ENCODE measurements around the gene HTR3C. TPM values are rescaled to one million over a fixed set of nuclear protein-coding genes. Genes with fewer than 3 reads are reported as not detected.
"Not testable (repeated sequence)": the region's sequence is repeated elsewhere in the genome, so short reads cannot be mapped to it uniquely, and the experiment has no call there.

Gene HTR3C, protein sequence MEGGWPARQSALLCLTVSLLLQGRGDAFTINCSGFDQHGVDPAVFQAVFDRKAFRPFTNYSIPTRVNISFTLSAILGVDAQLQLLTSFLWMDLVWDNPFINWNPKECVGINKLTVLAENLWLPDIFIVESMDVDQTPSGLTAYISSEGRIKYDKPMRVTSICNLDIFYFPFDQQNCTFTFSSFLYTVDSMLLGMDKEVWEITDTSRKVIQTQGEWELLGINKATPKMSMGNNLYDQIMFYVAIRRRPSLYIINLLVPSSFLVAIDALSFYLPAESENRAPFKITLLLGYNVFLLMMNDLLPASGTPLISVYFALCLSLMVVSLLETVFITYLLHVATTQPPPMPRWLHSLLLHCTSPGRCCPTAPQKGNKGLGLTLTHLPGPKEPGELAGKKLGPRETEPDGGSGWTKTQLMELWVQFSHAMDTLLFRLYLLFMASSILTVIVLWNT
- not detected in 2 replicates for total RNA-seq

DNA sequence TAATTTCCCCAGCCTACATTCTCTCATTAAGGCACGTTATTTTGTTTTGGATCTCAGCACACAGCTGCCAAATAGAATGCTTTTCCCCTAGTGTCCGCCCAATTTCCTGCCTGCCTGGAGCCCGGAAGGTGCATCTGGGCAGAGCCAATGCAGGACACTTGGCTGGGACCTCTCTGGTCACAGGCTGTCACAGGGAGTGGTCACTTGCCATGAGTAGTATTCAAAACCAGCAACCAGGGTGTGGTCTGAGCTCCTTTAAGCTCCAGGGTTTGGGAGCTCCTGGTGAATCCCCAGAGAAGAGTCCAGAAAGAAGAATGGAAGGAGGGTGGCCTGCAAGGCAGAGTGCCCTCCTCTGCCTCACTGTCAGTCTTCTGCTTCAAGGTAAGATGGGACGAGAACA is at the start of gene HTR3C:
TSS of gene HTR3C (plus strand) at position 281 of the 400 bp plus-strand sequence. CDS start at position 315, 34 bp downstream.
- no peak for DNase-seq (ENCODE audit: low read depth)

DNA sequence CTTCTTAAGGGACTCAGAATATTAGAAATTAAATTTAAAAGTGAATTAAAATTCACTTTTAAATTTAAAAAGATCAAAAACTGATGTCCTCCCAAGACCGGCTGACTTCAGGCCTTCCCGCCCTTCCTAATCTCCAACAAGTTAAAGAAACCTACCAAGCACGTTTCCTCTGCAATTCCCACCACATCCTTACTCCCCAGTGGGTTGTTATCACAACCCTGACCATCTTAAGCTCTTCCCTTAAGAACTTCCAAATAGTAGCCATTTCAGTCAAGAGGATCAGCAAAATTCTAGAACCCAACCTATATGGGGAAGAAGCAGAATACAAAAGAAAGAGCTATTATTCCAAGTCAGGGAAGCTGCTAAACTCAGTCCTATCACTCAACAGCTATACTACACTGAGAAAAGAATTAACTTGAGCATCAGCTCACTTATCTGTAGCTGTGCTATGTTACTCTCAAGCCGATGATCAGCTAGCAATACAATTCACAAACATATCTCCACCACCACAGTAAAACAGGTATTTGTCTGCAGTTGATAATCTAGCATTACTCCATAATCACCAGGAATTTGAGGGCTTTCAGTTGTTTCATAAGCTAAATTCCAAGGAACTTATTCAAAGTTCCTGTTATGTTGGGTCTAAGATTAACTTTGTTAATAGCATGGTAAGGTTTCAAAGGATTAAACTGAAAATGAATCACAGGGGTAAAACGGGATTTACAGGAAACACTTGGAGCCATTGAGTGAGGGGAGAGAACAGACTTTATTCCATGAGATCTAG is 49.5 kb upstream of the HTR3C start:
- peak; percentile 96 for DNase-seq (ENCODE audit: low read depth)

DNA sequence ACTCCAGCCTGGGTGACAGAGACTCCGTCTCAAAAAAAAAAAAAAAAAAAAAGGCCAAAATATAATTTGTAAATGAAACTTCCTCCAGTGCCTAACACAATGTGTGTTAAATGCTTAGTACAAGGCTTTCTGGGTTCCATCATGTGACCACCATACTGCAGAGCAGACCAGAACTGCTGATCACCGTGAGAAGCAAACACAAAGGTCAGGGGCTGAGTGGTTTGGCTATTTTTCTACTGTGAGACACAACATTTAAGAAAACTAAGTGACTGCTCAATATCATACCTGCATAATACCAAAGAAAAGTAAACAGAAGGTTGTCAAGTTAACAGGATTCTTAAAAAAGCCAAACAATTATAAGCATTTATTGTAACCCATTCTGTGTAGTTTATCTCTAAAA is 48.4 kb upstream of the HTR3C start:
- DNase-seq (ENCODE audit: low read depth), result peak; percentile 49

DNA sequence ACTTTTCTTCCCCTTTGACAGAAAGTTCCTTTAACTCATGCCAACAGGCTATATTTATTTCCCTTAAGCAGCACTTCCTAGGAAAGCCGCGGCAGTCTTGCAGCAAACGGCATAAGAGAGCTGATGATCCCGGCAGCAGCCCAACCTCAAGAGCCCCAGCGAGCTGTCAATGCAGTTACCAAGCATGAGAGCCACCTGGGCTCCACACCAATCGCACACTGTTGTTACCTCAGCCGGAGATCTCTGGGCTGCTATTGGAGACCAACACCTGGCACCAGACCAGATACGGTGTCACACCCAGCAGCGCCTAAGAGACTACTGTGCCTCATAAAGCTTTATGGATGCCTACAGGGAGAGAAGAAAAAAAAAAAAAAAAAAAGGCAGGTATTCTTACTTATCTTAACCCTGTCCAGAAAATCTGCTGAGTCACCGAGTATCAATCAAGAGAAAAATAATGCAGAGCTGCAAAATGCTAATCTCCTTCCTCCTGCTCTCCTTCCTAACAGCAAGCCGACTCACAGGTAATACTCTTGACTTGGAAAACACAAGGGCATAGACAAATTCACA is 46.8 kb upstream of the HTR3C start:
- DNase-seq (ENCODE audit: low read depth), result peak; percentile 93

DNA sequence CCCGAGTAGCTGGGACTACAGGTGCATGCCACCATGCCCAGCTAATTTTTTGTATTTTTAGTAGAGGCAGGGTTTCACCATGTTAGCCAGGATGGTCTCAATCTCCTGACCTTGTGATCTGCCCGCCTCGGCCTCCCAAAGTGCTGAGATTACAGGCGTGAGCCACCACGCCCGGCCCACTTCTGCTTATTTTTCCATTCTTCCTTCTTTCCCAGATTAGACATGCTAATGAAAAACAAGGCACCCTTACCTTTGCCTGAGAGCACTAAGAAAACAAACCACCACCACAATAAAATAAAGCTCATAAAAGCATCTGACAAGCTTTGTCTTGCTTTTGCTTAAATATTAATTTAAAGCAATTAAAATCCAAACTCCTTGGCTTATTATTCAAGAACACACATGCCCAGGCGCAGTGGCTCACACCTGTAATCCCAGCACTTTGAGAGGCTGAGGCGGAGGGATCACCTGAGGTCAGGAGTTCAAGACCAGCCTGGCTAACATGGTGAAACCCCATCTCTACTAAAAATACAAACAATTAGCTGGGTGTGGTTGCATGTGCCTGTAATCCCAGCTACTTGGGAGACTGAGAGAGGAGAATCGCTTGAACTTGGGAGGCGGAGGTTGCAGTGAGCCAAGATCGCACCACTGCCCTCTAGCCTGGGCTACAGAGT is 45.6 kb upstream of the HTR3C start:
- DNase-seq (ENCODE audit: low read depth), result peak; percentile 43

DNA sequence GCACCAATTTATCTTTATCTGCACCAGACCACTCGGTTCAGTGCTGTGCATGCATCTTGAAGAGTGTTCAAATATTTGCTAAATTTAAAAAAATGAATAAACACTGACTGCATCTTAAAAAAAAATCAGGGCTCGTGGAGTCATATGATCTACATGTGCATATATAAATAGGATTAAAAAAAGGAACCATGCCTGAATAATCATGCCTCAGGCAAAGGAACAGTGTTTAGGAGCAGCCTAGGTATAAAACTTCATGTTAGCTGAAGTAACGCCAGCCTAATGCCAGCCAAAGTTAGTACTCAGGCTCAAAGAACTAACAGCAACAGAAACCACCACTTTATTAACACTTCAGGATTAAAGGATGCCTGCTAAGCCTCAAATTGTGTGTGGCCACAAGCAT is 44.7 kb upstream of the HTR3C start:
- peak; percentile 73 for DNase-seq (ENCODE audit: low read depth)

DNA sequence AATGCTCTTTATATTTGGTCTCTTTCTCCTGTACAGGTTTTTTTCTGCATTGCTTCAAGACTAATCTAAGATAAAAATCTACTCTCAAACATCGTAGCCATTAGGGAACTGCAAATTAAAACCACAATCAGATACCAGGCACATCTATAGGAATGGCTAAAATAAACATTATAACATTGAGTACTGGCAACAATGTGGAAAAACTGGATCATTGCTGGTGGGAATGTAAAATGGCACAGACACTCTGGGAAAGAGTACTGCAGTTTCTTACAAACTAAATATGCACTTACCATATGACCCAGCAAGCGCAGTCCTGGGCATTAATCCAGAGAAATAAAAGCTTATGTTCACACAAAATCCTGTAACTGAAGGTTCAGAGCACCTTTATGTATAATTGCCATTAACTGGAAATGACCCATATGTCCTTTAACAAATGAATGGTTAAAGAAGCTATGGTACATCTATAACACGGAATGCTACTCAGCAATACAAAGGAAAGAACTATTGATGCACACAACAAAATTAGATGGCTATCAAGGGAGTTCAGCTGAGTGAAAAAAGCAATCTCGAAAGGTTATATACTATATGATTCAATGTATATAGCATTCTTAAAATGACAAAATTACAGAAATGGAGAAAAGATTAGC is 41.5 kb upstream of the HTR3C start:
- no peak for DNase-seq (ENCODE audit: low read depth)

DNA sequence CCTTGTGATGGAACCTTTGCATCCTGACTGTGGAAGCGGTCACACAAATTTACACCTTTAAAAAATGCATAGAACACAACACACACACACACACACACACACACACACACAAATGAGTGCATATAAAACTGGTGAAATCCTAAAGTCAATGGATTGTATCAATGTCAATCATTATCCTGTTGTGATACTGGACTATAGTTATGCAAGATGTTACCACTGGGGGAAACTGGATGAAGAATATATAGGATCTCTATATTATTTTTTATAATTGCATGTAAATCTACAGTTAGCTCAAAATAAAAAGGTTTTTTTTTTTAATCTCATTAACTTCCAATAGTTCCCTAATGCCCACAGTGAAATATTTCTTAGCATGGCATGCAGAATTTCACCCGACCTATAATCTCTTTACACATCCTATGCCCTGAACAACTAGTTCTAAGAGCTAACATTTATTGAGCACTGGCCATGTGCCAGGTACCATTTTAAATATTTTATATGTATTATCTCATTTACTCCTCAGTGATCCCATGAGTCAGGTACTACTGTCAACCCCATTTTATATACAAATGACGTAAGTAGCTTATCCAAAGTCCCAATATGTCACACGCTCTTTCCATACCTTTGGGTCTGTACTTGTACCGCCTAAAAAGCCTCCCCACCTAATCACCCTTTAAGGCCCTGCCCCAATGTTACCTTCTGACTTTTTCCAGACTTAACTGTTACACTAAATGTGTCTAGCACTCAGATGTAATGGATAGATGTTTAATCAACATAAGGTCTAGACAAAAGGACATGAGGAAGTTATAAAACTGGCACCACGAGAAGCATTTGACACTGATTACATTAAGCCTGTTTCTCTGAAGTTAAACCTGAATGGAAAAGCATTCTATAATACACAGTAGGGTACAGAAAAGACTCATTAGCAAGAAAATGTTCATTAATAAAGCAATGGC is 40.6 kb upstream of the HTR3C start:
- DNase-seq (ENCODE audit: low read depth), result no peak

DNA sequence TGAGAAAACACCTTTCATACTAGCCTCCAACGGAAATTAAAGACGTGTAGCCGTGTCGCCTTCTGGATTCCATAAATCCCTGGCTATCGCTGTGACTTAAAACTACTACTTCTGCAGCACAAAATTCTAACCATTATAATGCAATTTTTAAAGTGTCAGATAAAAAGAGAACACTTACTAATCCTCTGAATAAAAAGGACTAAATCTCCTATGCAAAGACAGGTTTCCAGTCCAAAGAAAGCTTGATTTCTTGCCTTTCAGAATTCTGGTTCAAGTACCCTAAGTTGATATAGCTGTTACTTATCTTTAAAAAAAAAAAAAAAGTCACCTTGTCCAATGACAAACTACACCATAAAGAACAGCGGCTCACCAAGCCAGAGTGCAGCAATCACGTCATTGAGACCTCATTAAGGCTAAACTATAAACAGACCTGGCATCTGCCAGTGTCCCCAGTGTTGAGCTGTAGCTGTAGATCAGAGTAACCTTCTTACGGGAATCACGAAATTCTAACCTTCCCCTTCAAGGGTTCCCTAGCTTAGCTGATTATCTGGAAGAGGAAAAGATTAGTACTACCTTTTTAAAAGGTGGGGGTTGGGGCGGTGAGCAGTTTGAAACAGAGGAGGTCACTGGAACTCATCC is 37.3 kb upstream of the HTR3C start:
- no peak for DNase-seq (ENCODE audit: low read depth)

DNA sequence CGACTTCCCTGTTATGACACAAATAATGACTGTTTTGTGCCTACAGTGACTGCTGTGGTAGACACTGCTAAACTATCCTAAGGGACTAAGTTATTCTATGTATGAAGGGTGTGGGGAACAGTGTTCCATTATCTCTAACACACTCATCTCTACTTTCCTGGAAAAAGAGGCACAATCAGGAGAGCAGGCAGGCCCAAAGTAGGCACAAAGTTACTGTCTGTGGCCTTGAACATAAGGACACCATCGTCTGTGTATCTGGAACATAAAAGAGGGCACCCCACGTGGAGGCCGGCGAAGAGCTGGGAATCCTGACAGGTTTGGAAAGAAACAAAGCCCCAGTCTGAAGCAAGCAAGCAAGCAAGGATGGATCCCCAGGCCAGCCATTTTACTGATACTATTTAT is 36.7 kb upstream of the HTR3C start:
- DNase-seq (ENCODE audit: low read depth), result no peak

DNA sequence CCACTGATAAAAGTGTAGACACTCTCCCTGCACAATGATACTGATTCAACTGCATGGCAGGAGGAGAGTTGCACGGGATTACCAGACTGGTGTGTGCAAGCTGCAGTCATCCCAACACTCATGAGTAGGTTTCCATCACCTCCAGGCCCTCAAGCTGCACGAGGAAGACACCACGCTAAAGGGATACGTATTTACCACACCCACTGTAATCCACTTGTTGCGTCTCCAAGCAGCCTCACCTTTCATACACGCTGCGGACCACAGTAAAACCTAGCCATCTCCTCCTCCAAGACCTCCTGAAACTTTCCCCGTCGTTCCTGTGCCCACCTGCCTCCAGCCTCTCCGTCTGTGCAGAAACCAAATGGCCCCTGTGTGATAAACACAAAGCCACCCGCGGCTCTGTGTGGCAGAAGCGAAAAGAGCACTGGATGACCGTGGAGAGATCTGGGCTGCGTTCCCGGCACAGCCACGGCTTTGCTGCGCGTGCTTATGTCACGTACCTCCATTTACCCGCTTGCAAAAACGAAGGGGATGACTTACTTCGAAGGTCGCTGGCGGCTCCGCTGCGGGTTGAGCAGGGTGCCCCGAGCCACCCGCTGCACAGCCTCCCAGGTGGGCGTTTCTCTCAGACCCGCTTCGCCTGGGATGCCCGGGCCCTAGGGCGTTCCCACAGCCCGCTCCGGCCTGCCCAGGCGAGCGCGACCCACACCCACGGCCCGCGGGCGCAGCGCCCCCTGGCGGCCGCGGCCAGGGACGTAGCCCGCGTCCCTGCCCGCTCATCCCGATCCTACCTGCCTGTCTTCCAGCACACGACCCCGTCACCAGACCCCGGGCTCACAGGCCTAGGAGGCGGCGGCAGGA is 35.8 kb upstream of the HTR3C start:
- DNase-seq (ENCODE audit: low read depth), result no peak

DNA sequence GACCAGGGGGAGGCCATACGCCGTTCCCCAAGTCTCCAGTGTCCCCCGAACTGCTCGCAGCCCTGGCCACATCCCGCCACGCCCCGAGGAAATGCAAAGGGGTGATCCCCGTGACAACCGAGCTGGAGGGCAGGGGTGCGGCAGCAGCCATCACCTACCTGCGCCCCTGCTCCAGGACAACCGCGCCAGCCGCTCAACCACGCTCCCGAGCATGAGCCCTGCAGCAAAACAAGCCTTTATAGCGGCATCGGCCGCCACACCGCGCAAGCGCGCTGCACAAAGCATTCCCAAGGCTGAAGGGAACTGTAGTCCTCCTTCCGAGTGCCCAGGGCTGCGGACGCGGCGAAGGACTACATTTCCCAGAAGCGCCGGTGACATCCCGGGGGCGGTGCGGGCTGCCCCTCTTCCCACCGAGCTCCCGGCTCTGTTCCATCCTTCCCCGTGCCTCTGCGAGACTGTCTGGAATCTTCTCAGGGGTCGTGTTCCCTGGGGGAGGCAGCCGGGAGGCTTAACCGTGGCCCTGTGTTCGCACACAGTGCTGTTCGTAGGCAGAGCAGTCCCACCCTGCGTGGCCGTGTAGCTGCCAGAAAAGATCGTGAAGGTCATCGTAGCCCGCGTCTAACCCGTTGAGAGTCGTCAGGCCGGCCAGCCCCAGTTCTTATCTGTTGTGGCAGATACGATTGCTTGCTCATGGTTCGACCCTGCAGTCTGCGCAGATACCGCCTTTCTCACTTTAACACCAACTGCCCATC is 35.0 kb upstream of the HTR3C start, which contains the start of gene ABCC5:
TSS of gene ABCC5 (minus strand) at position 213 of the 752 bp plus-strand sequence. CDS start 3,492 bp downstream, outside the sequence.
- DNase-seq (ENCODE audit: low read depth), result peak; percentile 87

DNA sequence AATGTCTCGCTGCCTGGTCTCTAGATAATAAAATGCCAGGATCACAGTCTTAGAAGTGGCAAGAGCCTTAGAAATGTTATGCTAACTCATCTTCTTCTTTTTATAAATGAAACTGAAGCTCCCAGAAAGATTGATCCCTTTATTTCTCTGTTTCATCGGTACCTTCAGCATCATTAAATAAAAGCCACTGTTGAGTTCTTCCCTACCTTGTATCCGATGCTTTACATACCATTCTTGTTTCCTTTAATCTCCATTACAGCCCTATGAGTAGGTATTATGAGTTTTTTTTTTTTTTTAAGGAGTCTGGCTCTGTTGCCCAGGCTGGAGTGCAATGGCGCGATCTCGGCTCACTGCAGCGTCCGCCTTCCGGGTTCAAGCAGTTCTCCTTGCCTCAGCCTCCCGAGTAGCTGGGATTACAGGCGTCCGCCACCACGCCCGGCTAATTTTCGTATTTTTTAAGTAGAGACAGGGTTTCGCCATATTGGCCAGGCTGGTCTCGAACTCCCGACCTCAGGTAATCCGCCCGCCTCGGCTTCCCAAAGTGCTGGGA is 34.3 kb upstream of the HTR3C start:
- no peak for DNase-seq (ENCODE audit: low read depth)

DNA sequence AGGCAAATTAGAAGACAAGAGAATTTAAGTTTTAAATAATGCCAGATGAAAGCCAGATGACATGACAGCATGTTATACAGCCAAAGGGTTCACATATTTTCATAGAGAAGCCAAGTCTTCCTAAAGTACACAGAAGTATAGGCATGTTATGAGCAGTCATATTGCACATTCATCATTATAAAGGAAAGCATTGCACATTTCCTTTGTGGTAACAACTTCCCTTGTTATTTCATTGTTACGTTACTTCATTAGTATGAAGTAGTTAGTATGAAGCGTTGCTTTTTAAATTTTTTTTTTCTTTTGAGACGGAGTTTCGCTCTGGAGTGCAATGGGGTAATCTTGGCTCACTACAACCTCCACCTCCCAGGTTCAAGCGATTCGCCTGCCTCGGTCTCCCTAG is 30.5 kb upstream of the HTR3C start:
- no peak for DNase-seq (ENCODE audit: low read depth)

DNA sequence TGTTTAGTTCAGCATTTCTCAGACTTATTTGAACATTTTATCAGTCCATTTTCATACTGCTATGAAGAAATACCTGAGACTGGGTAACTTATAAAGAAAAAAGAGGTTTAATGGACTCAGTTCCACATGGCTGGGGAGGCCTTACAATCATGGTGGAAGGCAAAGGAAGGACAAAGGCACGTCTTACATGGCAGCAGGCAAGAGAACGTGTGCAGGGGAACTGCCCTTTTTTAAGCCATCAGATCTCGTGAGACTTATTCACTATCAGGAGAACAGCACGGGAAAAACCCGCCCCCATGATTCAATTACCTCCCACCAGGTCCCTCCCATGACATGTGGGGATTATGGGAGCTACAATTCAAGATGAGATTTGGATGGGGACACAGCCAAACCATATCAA is 27.6 kb upstream of the HTR3C start:
- DNase-seq (ENCODE audit: low read depth), result not testable (repeated sequence)

DNA sequence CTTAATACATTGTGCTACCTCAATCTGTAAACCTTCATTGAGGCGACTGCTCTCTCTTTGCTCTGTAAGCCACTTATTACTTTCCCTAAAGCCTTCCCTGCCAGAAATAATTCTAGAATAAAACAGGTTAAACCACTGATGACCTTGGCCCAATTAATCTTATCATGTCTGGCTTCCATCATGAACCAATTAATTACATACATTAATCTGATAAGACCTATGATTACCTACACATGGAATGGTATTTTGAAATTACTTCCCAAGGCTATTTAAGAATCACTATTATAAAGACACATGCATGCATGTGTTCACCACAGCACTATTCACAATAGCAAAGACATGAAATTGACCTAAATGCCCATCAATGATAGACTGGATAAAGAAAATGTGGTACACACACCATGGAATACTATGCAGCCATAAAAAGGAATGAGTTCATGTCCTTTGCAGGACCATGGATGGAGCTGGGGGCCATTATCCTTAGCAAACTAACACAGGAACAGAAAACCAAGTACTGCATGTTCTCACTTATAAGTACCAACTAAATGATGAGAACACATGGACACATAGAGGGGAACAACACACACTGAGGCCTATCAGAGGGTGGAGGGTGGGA is 24.5 kb upstream of the HTR3C start:
- DNase-seq (ENCODE audit: low read depth), result not testable (repeated sequence)

DNA sequence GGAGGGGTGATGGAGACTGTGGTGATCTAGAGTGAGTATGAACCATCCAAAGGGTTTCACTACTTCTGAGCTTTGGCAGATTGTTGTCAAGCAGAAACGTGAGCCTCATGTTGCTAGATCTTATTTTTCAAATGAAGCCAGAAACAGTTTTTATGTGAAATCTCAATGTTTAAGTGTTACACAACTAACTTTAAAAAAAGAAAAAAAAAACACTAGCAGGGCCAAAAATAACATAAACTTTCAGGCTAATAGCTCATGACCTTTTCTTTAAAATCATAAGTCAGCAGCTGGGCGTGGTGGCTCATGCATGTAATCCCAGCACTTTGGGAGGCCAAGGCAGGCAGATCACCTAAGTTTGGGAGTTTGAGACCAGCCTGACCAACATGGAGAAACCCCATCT is 23.4 kb upstream of the HTR3C start:
- DNase-seq (ENCODE audit: low read depth), result no peak
